Upper lobe of left lung (tissue), 6 donors: ENCODE data around the gene CFAP43. TPM values are rescaled to one million over a fixed set of nuclear protein-coding genes. Genes with fewer than 3 reads are reported as not detected.

Experiments used
- ATAC-seq, 2 donors: fragments of 200-7000 bp; cut with Tn5 transposase; one replicate each; pipeline ENCODE4 v1.9.1; 2022; ENCODE audit warnings: mild to moderate bottlenecking in 2 of 2, moderate library complexity in 2 of 2; ENCODE audit not compliant: low FRiP score in 2 of 2
- DNase-seq, 2 donors: peaks; one replicate each; pipeline ENCODE4 v3.0.0-alpha.2; 2019 to 2020
- H3K27ac ChIP-seq, 4 donors: fragments of 200-600 bp; sonication (generic); one replicate each; pipeline ENCODE4 v1.5.1; 2016 to 2019
- H3K27me3 ChIP-seq, 4 donors: fragments of 200-600 bp; sonication (generic); one replicate each; pipeline ENCODE4 v1.5.1; 2017 to 2019
- H3K36me3 ChIP-seq, 4 donors: fragments of 200-600 bp; sonication (generic); one replicate each; pipeline ENCODE4 v1.5.1; 2016 to 2019
- H3K4me1 ChIP-seq, 4 donors: fragments of 200-600 bp; sonication (generic); one replicate each; pipeline ENCODE4 v1.5.1; 2018 to 2019
- H3K4me3 ChIP-seq, 4 donors: fragments of 200-600 bp; sonication (generic); one replicate each; pipeline ENCODE4 v1.5.1; 2017 to 2019; ENCODE audit warnings: mild to moderate bottlenecking in 2 of 4, moderate library complexity in 1 of 4
- H3K9me3 ChIP-seq, 4 donors: fragments of 200-600 bp; sonication (generic); one replicate each; pipeline ENCODE4 v1.5.1; 2018 to 2019
- EP300 ChIP-seq, 4 donors: sonication (generic); formaldehyde crosslinking; IDR thresholded peaks; one replicate each; pipeline ENCODE4 v1.5.1; 2017; ENCODE audit warnings: antibody characterized with exemption in 4 of 4, control low read depth in 2 of 4
- POLR2A ChIP-seq, 4 donors: fragments of 450-650 bp; IDR thresholded peaks; one replicate each; pipeline ENCODE4 v1.5.1; 2016 to 2017; ENCODE audit warnings: antibody characterized with exemption in 4 of 4, mild to moderate bottlenecking in 2 of 4
- POLR2AphosphoS5 ChIP-seq, 2 donors: sonication (generic); formaldehyde crosslinking; IDR thresholded peaks; one replicate each; pipeline ENCODE4 v1.5.1; 2017; ENCODE audit warnings: antibody characterized with exemption in 2 of 2
- WGBS, 2 donors: methylation state at CpG; one replicate each; pipeline ENCODE4 v1.1.5; 2017 to 2018; 5-methylcytosine and 5-hydroxymethylcytosine counted together
- total RNA-seq, 6 donors: library from RNA; depleted of rRNA in 4 of 6; stranded (reverse); fragments of >200 nt in 4 of 6; gene quantifications; one replicate each; pipeline versions ENCODE4 v1.1.0 to v1.2.1, GENCODE V29; 2016 to 2021
- TF ChIP-seq, protein P1 (sequence below), 6 experiments: fragments of 450-650 bp in 4 of 6; fragments of 200-600 bp in 2 of 6; sonication (generic) in 2 of 6; IDR thresholded peaks; one replicate each; pipeline ENCODE4 v1.5.1; 2016 to 2019; ENCODE audit warnings: antibody characterized with exemption in 6 of 6
- donor health status: DM: no; HTN: no; CAD: no; lungs with moderate emphysema.
- donor health status: DM: no; HTN: yes; CAD: no; lungs with severe emphysema.

CFAP43 gene
- total RNA-seq, 6 donors from 2014 or later: 0.69 to 121 (median 10.0) TPM

DNA sequence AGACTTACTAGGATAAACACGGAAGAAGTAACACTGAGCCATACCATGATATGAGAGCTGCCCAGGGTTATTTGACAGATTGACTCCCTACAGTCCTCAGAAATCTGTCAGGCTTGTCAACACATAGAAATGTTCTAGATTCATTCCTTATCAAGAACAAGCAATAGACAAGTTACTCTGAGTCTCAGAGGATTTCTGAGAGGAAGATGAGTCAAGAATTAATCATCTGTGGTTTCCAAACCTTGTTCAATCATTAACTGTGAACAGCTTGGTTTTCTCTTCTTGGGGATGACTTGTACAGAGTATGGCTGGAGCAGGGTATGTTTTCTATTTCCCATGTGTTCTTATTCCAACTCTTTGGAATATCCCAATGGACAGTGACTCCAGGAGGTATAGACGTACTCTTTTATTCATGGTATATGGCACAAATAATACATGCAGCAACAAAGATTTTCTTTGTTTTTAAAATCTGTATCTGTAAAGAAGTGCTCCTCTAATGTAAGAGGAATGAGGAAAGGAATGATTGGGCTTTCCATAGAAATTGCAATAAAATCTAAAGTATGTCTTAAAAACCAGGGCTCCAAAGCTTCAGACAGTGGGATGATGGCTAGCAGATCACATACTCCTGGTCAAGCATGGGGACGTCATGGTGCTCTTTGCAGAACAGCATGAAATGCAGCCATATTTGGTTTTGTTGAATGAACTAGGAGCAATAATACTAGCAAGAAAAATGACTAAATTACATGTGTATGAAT is 122.1 kb downstream of the CFAP43 start:
- Histone ChIP-seq H3K36me3 (no peaks in the 10 kb centered on the region), H3K4me3 (no peak overlapping the region), H3K27ac (no peak overlapping the region), H3K4me1 (peaks cover 0 to 6% (median 3%) of the 10 kb centered on the region in 4 donors), H3K9me3 (no peaks in the 10 kb centered on the region), H3K27me3 (no peaks in the 10 kb centered on the region)
- TF ChIP-seq, protein P1, sequence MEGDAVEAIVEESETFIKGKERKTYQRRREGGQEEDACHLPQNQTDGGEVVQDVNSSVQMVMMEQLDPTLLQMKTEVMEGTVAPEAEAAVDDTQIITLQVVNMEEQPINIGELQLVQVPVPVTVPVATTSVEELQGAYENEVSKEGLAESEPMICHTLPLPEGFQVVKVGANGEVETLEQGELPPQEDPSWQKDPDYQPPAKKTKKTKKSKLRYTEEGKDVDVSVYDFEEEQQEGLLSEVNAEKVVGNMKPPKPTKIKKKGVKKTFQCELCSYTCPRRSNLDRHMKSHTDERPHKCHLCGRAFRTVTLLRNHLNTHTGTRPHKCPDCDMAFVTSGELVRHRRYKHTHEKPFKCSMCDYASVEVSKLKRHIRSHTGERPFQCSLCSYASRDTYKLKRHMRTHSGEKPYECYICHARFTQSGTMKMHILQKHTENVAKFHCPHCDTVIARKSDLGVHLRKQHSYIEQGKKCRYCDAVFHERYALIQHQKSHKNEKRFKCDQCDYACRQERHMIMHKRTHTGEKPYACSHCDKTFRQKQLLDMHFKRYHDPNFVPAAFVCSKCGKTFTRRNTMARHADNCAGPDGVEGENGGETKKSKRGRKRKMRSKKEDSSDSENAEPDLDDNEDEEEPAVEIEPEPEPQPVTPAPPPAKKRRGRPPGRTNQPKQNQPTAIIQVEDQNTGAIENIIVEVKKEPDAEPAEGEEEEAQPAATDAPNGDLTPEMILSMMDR (IDR thresholded peaks at IDR 0.05): no peak
- TF ChIP-seq POLR2AphosphoS5 (IDR thresholded peaks at IDR 0.05) (no peak), POLR2A (IDR thresholded peaks at IDR 0.05) (no peak)
- DNase-seq (no peak), ATAC-seq (no peak)
- WGBS, 2 donors: 77 to 82% methylated on average over 3 of the region's 3 CpGs

DNA sequence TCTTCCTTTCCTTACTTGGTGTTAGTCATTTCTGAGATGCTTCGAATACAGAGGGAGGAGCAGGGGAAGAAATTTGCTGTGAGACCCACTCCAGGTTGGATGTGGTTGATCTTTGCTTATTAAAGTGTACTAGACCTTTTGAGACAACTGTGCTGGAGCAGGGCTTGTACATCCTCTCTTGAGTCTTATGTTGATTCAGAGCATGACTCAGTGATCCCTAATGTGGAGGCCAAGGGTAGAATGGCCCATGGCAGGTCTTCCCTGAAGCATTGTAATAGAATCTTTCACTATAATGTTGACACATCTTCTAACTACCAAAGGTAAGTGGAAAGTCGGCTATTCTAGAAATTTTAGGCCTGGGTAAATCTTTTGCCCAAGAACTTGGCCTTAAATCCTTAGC is 127.2 kb downstream of the CFAP43 start:
- H3K36me3 ChIP-seq: no peaks in the 10 kb centered on the region
- H3K27me3 ChIP-seq: no peaks in the 10 kb centered on the region
- ATAC-seq (no peak), DNase-seq (no peak)
- no peaks in the 10 kb centered on the region for H3K9me3 ChIP-seq
- TF ChIP-seq POLR2A (IDR thresholded peaks at IDR 0.05): no peak
- TF ChIP-seq EP300 (IDR thresholded peaks at IDR 0.05): no peak
- TF ChIP-seq, protein P1 (IDR thresholded peaks at IDR 0.05): no peak
- no peak for TF ChIP-seq POLR2AphosphoS5 (IDR thresholded peaks at IDR 0.05)
- no peaks in the 10 kb centered on the region for H3K4me1 ChIP-seq
- WGBS, 2 donors: 92% methylated on average over 2 of the region's 2 CpGs
- H3K27ac ChIP-seq: no peak overlapping the region
- H3K4me3 ChIP-seq: no peak overlapping the region

GRCh38 chr10:104104418-104104817 is 127.7 kb downstream of the CFAP43 start:
- no peaks in the 10 kb centered on the region for H3K27me3 ChIP-seq
- no peak for TF ChIP-seq POLR2A (IDR thresholded peaks at IDR 0.05)
- TF ChIP-seq EP300 (IDR thresholded peaks at IDR 0.05): no peak
- TF ChIP-seq POLR2AphosphoS5 (IDR thresholded peaks at IDR 0.05): no peak
- TF ChIP-seq, protein P1 (IDR thresholded peaks at IDR 0.05): no peak
- DNase-seq (no peak), ATAC-seq (no peak)
- H3K4me1 ChIP-seq: no peaks in the 10 kb centered on the region
- no peaks in the 10 kb centered on the region for H3K36me3 ChIP-seq
- no peaks in the 10 kb centered on the region for H3K9me3 ChIP-seq
- 0 to 23% methylated on average over 1 of the region's 1 CpG for WGBS, 2 donors
- H3K27ac ChIP-seq: no peak overlapping the region
- no peak overlapping the region for H3K4me3 ChIP-seq

DNA sequence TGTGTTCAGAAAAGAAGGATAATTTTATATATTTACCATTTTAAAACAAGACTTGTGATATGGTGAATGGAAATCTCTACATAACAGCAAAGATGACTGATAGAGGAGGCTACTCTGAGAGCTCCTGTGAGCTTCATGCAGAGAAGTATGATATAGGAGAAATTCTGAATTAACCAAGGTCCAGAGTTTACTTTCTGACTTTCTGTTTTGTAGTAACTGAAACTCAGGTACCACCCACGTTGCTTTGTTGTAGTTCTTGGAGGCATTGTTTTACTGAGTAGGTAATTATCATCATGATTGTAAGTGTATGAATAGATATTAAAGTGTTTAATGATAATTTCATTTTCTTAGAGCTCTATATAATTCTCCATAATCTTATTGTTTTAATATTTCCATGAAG is 128.2 kb downstream of the CFAP43 start:
- Histone ChIP-seq H3K4me1 (no peaks in the 10 kb centered on the region), H3K27ac (no peak overlapping the region), H3K4me3 (no peak overlapping the region), H3K9me3 (no peaks in the 10 kb centered on the region), H3K27me3 (no peaks in the 10 kb centered on the region), H3K36me3 (no peaks in the 10 kb centered on the region)
- ATAC-seq (no peak), DNase-seq (no peak)
- TF ChIP-seq POLR2AphosphoS5 (IDR thresholded peaks at IDR 0.05) (no peak), POLR2A (IDR thresholded peaks at IDR 0.05) (no peak), EP300 (IDR thresholded peaks at IDR 0.05) (no peak)
- TF ChIP-seq, protein P1 (IDR thresholded peaks at IDR 0.05): no peak
- 67 to 74% methylated on average over 1 of the region's 1 CpG for WGBS, 2 donors

GRCh38 chr10:104101902-104102301 is 130.3 kb downstream of the CFAP43 start:
- Histone ChIP-seq H3K9me3 (peaks cover 0 to 3% (median 0%) of the 10 kb centered on the region in 4 donors), H3K27ac (no peak overlapping the region), H3K4me1 (no peaks in the 10 kb centered on the region), H3K36me3 (no peaks in the 10 kb centered on the region), H3K4me3 (no peak overlapping the region), H3K27me3 (no peaks in the 10 kb centered on the region)
- 77 to 95% methylated on average over 1 of the region's 1 CpG for WGBS, 2 donors
- DNase-seq (no peak), ATAC-seq (no peak)
- TF ChIP-seq POLR2A (IDR thresholded peaks at IDR 0.05): no peak
